Activated CD4-positive, alpha-beta memory T cell treated with anti-CD3 and anti-CD28 coated beads, Interleukin-2, amount 10 ng/mL, durations not matched to agents 7 days and 5 days (primary cell): ENCODE measurements around the gene PTPRH. TPM values are rescaled to one million over a fixed set of nuclear protein-coding genes. Genes with fewer than 3 reads are reported as not detected.
A peak's percentile ranks its signal among the peaks of the same experiment; 100 is the strongest.

Source experiments
- CTCF ChIA-PET: fragments of 350-600 bp; sonication (Branson Sonifier 250); formaldehyde crosslinking; loops from one replicate; lab custom pipeline; 2021; ENCODE audit warnings: antibody characterized with exemption, inconsistent platforms; lab: Charles Lee
- POLR2A ChIA-PET: fragments of 350-600 bp; sonication (Branson Sonifier 250); formaldehyde crosslinking; loops from one replicate; lab custom pipeline; 2021; ENCODE audit warnings: antibody characterized with exemption; lab: Charles Lee
- DNase-seq: peaks from one replicate; pipeline ENCODE4 v3.0.0-alpha.2; 2020
- H3K27ac Mint-ChIP-seq: one replicate; pipeline ENCODE4 v1.8.0; 2021; ENCODE audit warnings: mild to moderate bottlenecking, mixed read lengths
- H3K27me3 Mint-ChIP-seq: one replicate; pipeline ENCODE4 v1.8.0; 2021; ENCODE audit warnings: mixed read lengths
- H3K36me3 Mint-ChIP-seq: one replicate; pipeline ENCODE4 v1.8.0; 2021; ENCODE audit warnings: low read depth, mixed read lengths
- H3K4me1 Mint-ChIP-seq: one replicate; pipeline ENCODE4 v1.8.0; 2021; ENCODE audit warnings: mixed read lengths
- H3K4me3 Mint-ChIP-seq: one replicate; pipeline ENCODE4 v1.8.0; 2021; ENCODE audit warnings: mild to moderate bottlenecking, mixed read lengths
- H3K9me3 Mint-ChIP-seq: one replicate; pipeline ENCODE4 v1.8.0; 2021; ENCODE audit warnings: mixed read lengths
- total RNA-seq, 2 experiments: library from RNA; stranded (reverse); gene quantifications; one replicate each; pipeline ENCODE4 v1.2.3, GENCODE V29; 2021

PTPRH gene, protein sequence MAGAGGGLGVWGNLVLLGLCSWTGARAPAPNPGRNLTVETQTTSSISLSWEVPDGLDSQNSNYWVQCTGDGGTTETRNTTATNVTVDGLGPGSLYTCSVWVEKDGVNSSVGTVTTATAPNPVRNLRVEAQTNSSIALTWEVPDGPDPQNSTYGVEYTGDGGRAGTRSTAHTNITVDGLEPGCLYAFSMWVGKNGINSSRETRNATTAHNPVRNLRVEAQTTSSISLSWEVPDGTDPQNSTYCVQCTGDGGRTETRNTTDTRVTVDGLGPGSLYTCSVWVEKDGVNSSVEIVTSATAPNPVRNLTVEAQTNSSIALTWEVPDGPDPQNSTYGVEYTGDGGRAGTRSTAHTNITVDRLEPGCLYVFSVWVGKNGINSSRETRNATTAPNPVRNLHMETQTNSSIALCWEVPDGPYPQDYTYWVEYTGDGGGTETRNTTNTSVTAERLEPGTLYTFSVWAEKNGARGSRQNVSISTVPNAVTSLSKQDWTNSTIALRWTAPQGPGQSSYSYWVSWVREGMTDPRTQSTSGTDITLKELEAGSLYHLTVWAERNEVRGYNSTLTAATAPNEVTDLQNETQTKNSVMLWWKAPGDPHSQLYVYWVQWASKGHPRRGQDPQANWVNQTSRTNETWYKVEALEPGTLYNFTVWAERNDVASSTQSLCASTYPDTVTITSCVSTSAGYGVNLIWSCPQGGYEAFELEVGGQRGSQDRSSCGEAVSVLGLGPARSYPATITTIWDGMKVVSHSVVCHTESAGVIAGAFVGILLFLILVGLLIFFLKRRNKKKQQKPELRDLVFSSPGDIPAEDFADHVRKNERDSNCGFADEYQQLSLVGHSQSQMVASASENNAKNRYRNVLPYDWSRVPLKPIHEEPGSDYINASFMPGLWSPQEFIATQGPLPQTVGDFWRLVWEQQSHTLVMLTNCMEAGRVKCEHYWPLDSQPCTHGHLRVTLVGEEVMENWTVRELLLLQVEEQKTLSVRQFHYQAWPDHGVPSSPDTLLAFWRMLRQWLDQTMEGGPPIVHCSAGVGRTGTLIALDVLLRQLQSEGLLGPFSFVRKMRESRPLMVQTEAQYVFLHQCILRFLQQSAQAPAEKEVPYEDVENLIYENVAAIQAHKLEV
- not detected for total RNA-seq

DNA sequence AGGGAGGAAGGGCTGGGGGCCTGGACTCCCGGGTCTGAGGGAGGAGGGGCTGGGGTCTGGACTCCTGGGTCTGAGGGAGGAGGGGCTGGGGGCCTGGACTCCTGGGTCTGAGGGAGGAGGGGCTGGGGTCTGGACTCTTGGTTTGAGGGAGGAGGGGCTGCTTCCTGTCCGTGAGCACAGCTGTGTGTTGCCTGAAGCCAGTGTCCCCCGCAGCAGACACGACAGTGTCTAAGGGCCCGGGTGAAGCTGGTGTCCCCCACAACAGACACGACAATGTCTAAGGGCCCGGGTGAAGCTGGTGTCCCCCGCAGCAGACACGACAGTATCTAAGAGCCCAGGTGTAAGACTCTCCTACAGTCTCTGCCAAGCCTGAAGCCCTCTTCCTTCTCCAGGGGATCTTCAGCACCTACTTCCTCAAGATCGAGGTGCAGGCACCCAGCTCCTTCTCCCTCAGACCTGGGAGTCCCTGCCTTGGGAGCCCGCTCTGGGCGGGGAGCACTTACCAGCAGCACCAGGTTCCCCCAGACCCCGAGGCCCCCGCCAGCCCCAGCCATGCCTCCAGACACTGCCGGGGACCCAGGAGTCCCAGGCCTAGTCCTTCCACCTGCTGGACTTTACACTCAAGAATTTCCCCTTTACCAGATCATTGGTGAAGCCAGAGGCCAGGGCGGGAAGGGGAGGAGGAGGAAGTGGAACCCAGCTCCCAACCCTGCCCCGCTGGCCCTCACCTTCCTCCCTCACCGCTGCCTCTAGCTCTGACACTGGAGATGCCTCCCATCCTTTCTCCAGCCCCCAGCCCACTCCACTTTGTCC is at the start of gene PTPRH:
Gene PTPRH, minus strand, starts transcription at position 622 of the 813 bp plus-strand sequence. Its CDS starts 68 bp downstream, at position 554.
- H3K4me3 Mint-ChIP-seq: no peak within 1 kb of the TSS
- ChIA-PET POLR2A (interaction anchor here (0.6 kb wide), 1 partner anchor 15 kb away, joined by 3 read pairs; no protein-coding TSS in a partner anchor), CTCF (interaction anchor here (0.7 kb wide), 1 partner anchor 92 kb away, joined by 3 read pairs; no protein-coding TSS in a partner anchor)
- peaks cover 11% of the 10 kb centered on the region for H3K27me3 Mint-ChIP-seq
- peaks cover 3% of the 10 kb centered on the region for H3K36me3 Mint-ChIP-seq
- H3K4me1 Mint-ChIP-seq: peaks cover 4% of the 10 kb centered on the region
- H3K27ac Mint-ChIP-seq: no peak within 1 kb of the TSS
- DNase-seq: no peak
- peaks cover 4% of the 10 kb centered on the region for H3K9me3 Mint-ChIP-seq

DNA sequence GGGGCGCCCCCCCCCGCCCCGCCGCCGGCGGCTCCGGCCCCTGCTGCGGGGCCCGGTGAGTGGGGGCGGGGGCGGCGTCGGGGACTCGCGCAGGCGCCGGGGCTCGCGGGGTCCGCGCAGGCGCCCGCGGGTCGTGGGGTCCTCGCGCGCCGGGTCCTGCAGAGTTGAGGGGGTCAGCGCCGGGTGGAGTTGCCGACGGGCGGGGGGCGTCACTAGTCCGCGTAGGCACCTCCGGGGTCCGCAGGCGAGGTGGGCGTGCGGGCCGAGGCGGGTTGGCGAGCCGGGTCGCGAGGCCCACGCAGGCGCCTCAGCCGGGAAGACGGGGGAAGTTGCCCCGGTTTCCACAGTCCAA is 49.2 kb upstream of the PTPRH start:
- H3K36me3 Mint-ChIP-seq: peaks cover 53% of the 10 kb centered on the region
- H3K9me3 Mint-ChIP-seq: no peaks in the 10 kb centered on the region
- peak overlapping the region; percentile 98 for H3K27ac Mint-ChIP-seq

DNA sequence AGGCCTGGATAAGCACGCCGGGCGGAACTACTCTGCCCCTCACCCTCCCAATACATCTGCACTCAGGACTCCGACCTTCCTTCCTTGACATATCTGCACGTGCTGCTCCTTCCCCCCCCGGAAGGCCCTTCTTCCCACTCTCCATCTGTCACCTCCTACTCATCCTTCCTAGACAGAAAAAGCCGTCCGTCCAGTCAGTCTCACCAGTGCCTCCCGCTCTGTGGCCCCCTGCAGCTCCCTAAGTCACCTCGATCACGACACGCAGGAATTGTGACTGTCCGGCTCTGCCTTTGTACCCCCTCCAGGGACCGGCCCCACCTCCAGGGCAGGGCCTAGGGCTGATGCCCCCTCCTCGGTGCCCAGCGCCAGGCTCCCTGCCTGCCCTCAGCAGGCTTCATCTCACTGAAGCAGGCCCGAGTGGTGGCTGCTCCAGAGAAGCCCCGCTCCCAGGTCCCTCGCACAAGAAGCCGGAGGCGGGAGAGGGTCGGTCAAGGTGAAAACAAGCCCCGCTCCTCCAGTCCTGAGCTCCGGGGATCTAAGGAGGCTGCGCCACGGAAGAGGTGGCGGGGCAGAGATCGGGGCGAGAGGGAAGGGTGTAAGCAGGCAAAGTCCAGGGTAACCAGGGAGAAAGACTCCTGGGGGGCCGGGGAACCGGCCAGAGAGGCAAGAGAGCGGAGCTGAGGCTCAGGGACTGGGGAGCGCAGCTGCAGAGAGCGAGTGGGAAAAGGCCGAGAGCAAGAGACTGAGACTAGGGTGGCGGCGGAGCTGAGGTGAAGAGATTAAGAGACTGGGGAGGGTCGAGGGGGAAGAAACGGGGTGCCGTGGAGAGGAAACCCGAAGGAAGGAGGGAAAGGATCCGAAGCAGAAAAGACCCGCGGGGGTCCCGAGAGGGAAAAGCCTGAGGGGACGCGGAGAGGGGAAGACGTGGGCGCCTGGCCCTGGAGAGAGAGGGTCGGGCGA is 48.4 kb upstream of the PTPRH start:
- POLR2A ChIA-PET: interaction anchor here (1.2 to 6.9 kb wide), 7 partner anchors 21 to 204 kb away, joined by 3 to 96 read pairs (median 8); partner anchors contain the start of genes HSPBP1, ISOC2, KMT5C and RPL28
- Mint-ChIP-seq H3K27me3 (no peaks in the 10 kb centered on the region), H3K27ac (peak overlapping the region; percentile 100), H3K4me3 (peak overlapping the region; percentile 100), H3K4me1 (peaks cover 42% of the 10 kb centered on the region), H3K36me3 (peaks cover 58% of the 10 kb centered on the region), H3K9me3 (no peaks in the 10 kb centered on the region)
- peak; percentile 34 for DNase-seq
- CTCF ChIA-PET: interaction anchor here (1.2 to 5.0 kb wide), 3 partner anchors 19 to 48 kb away, joined by 3 to 25 read pairs (median 9); no protein-coding TSS in a partner anchor

More for the DNA sequence above, 49.2 kb upstream of the PTPRH start:
- peaks cover 34% of the 10 kb centered on the region for H3K4me1 Mint-ChIP-seq
- ChIA-PET POLR2A (interaction anchor here (1.2 to 5.7 kb wide), 13 partner anchors 19 to 366 kb away, joined by 3 to 96 read pairs (median 12); partner anchors contain the start of genes FIZ1, HSPBP1, KMT5C and TMEM238), CTCF (interaction anchor here (1.2 to 5.0 kb wide), 3 partner anchors 33 to 48 kb away, joined by 3 to 25 read pairs (median 8); no protein-coding TSS in a partner anchor)
- no peak for DNase-seq
- H3K27me3 Mint-ChIP-seq: no peaks in the 10 kb centered on the region
- peak overlapping the region; percentile 100 for H3K4me3 Mint-ChIP-seq

DNA sequence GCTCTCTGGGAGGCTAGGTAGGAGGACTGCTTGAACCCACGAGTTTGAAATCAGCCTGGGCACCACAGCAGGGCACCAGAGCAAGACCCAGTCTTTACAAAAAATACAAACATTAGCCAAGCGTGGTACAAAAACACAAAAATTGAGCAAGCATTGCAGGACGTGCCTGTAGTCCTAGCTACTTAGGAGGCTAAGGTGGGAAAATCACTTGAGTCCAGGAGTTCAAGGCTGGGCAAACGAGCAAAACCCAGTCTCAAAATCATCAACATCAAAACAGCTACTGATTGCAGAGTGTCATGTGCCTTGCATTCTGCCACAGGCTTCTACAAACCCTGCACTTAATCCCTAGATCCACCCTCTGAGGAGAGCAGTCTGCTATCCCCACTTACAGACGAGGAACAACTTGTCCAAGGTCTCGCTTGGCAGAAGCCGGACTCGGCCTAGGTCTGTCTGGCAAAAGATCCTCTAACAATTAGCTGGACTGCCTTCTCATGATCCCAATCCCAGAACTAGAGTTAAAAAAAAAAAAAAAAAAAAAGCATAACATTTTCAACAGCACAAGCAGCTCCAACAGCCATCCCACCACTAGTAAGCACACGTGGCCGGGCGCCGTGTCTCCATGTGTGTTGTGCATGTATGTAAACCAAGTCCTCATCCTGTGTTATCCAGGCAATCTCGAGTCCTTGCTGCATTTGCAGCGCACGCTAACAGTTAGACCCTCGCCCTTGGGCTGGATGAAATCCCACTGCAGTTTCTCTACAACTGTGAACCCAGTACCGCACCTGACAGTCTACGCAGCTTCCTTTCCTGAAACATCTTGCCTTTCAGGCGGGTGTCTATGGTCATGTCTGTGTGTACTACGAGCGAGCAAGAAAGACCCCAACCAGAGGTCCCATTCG is 47.5 kb upstream of the PTPRH start:
- Mint-ChIP-seq H3K4me1 (peaks cover 50% of the 10 kb centered on the region), H3K27ac (peak overlapping the region; percentile 100), H3K9me3 (no peaks in the 10 kb centered on the region), H3K36me3 (peaks cover 57% of the 10 kb centered on the region), H3K4me3 (peak overlapping the region; percentile 100), H3K27me3 (no peaks in the 10 kb centered on the region)
- no peak for DNase-seq
- ChIA-PET POLR2A (interaction anchor here (0.8 to 6.9 kb wide), 15 partner anchors 10 to 793 kb away, joined by 3 to 96 read pairs (median 4); partner anchors contain the start of genes HSPBP1, ISOC2, KMT5C and LENG9), CTCF (interaction anchor here (0.8 to 5.0 kb wide), 4 partner anchors 20 to 128 kb away, joined by 3 to 25 read pairs (median 6); no protein-coding TSS in a partner anchor)

DNA sequence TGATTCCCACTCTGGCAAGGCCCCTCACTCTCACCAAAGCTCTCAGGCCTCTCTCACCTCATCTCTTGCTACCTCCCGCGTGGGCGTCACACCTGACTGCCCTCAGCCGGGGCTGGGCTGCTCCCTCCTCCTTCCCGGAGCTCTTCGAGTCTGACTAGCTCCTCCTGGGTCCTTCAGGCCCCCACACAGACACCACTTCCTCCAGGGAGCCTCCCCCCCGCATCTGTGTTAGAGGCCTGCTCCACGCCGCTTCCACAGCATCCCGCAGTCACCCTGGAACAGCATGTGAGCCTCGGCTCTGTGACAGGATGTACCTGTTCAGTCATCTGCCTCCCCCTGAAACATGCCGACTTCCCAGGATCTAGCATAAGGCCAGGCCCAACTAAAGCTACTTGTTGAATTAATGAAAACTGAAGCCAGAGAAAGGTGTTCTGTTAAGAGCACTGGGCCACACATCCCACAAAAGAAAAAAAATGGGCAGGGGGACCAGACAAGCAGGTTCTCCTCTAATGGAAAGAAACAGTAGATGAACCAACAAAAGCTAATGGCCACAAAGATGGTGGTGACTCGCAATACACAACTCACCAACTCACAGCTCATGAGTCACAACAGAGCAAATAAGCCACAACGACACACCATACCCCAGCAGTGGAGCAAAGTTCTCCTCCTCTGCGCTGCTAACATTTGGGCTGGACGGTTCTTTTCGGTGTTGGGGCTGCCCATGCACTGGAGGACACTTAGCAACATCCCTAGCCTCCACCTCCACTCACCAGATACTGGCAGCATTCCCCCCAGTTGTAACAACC is 46.5 kb upstream of the PTPRH start:
- no peaks in the 10 kb centered on the region for H3K27me3 Mint-ChIP-seq

DNA sequence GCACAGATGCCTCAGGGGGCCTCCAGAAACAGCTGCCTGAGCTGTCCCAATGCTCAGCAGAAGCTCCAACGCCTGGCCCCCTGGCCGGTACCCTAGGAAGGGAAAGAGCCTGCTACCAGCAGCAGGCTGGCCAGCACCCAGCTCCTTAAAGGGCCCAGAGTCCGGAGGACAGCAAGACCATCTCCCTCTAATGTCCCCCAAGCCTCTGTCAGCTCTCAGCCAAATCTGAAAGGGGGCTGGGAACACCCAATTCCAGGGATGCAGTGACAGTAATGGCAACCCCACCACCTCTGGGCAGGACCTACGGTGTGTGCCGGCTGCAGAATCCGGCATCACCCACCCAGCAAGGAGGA is 45.3 kb upstream of the PTPRH start:
- H3K9me3 Mint-ChIP-seq: no peaks in the 10 kb centered on the region
- H3K4me3 Mint-ChIP-seq: peak overlapping the region; percentile 100
- DNase-seq: no peak
- POLR2A ChIA-PET: interaction anchor here (0.9 to 6.9 kb wide), 19 partner anchors 8 to 372 kb away, joined by 3 to 96 read pairs (median 6); partner anchors contain the start of genes FIZ1, HSPBP1, ISOC2 and KMT5C
- peak overlapping the region; percentile 100 for H3K27ac Mint-ChIP-seq
- peaks cover 71% of the 10 kb centered on the region for H3K36me3 Mint-ChIP-seq
- CTCF ChIA-PET: interaction anchor here (1.0 to 5.0 kb wide), 10 partner anchors 26 to 400 kb away, joined by 3 to 25 read pairs (median 4); partner anchors contain the start of genes HSPBP1, ISOC2, KMT5C and TMEM238
- H3K27me3 Mint-ChIP-seq: no peaks in the 10 kb centered on the region
- peaks cover 59% of the 10 kb centered on the region for H3K4me1 Mint-ChIP-seq

More for the DNA sequence above, 46.5 kb upstream of the PTPRH start:
- Mint-ChIP-seq H3K36me3 (peaks cover 67% of the 10 kb centered on the region), H3K9me3 (no peaks in the 10 kb centered on the region), H3K27ac (peak overlapping the region; percentile 100), H3K4me3 (peak overlapping the region; percentile 100), H3K4me1 (peaks cover 60% of the 10 kb centered on the region)
- DNase-seq: peak; percentile 65
- ChIA-PET CTCF (interaction anchor here (0.8 to 5.0 kb wide), 8 partner anchors 21 to 399 kb away, joined by 3 to 25 read pairs (median 4); partner anchors contain the start of genes HSPBP1, KMT5C and TMEM238), POLR2A (interaction anchor here (0.8 to 6.9 kb wide), 19 partner anchors 9 to 792 kb away, joined by 3 to 96 read pairs (median 4); partner anchors contain the start of genes HSPBP1, ISOC2, KMT5C and LENG9)

DNA sequence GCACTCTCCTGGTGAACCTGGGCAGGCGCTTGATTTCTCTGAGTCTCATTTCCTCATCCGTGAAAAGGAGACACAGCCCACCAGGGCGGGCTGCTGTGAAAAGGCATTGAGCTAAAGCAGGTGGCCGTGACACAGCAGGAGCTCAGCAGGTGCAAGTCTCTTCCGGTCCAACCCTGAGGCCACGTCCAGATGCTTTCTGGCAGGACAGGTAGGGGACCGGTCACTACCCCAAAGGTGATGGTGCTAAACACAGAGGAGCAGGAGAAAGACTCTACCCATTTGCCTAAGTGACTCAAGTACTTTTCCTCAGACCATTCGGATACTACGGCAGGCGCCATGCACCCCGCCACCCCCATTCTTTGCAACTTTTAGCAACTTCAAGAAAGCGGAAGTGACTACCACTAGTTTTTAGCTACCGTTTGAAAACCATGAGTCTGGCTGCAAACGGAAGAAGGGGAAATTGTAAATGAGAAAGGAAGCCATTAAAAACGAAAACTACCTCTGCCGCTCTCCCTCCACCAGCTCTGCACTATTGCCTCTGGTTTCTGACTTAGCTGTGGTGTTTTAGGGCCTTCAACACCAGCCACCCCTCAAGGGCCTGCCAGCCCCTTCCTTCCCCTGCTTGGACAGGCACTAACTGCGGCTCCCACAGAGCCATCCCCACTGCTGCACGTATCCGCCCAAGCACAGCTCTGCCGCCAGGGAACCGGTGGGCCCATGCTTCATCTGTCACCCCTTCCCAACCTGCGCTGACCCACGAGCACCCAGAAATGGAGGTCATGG is 44.7 kb upstream of the PTPRH start:
- Mint-ChIP-seq H3K27ac (peak overlapping the region; percentile 100), H3K27me3 (no peaks in the 10 kb centered on the region), H3K9me3 (no peaks in the 10 kb centered on the region), H3K4me1 (peaks cover 58% of the 10 kb centered on the region), H3K36me3 (peaks cover 66% of the 10 kb centered on the region), H3K4me3 (peak overlapping the region; percentile 100)
- POLR2A ChIA-PET: interaction anchor here (0.9 to 6.9 kb wide), 23 partner anchors 10 to 372 kb away, joined by 3 to 96 read pairs (median 4); partner anchors contain the start of genes BRSK1, FIZ1, HSPBP1 and ISOC2
- DNase-seq: peak; percentile 72
- CTCF ChIA-PET: interaction anchor here (1.0 to 5.0 kb wide), 12 partner anchors 26 to 400 kb away, joined by 3 to 25 read pairs (median 4); partner anchors contain the start of genes HSPBP1, ISOC2, KMT5C and TMEM238
